ENCODE measurements around the gene CD79B. TPM values are rescaled to one million over a fixed set of nuclear protein-coding genes. Genes with fewer than 3 reads are reported as not detected.
A peak's percentile ranks its signal among the peaks of the same experiment; 100 is the strongest.

CD79B gene
- total RNA-seq, 1 experiment from 2014 or later, result not detected

DNA sequence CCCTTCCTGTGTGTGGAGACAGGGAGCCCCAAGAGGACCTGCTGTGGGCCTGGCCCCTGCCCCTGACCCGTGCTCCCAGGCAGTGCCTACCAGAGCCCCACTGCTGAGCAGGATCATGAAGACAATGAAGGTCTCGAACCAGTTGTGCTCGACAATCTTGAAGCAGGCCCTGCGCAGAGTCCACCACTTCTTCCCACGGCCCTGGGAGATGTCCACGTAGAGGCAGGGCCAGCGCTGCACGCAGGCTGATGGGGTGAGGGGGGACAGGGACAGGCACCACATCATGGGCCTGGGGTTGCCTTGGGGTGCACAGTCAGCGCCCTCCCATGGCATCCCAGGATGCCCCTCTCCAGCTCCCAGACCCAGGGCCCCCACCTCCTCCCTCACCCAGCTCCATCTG lies 16.4 kb upstream of the CD79B start:
- Histone ChIP-seq H3K9ac (ENCODE audit: low read length) (no peak overlapping the region), H3K27ac (ENCODE audit: low read length) (no peak overlapping the region), H2AFZ (ENCODE audit: low read length) (no peak overlapping the region), H3K4me1 (ENCODE audit: insufficient read depth, low read length) (no peaks in the 10 kb centered on the region), H3K79me2 (ENCODE audit: low read length) (no peaks in the 10 kb centered on the region), H3K36me3 (ENCODE audit: low read depth, low read length) (no peaks in the 10 kb centered on the region), H3K9me3 (ENCODE audit: low read length) (no peaks in the 10 kb centered on the region), H3F3A (ENCODE audit: low read length, unreplicated experiment) (no peaks in the 10 kb centered on the region), H3K9me2 (replicated peaks; ENCODE audit: low read length) (no peaks in the 10 kb centered on the region), H4K20me1 (ENCODE audit: low read length) (no peaks in the 10 kb centered on the region), H3K27me3 (ENCODE audit: low read length) (no peaks in the 10 kb centered on the region), H3K4me2 (ENCODE audit: low read length) (no peak overlapping the region), H3K4me3 (ENCODE audit: low read length) (no peak overlapping the region)
- intact Hi-C loops (cut with micrococcal nuclease), result no loop called here
- no TSS peak for BruUV-seq (replicated peaks)
- no peak for DNase-seq
- CTCF ChIA-PET, result no interaction called here
- no peak for ATAC-seq
- TF ChIP-seq EZH2phosphoT487 (IDR thresholded peaks at IDR 0.05; ENCODE audit: borderline replicate concordance, low read length) (no peak), EZH2 (IDR thresholded peaks at IDR 0.05; ENCODE audit: low read length, unreplicated experiment) (no peak), CTCF (conservative IDR thresholded peaks at IDR 0.05; ENCODE audit: low read depth, low read length) (no peak)
- POLR2A ChIA-PET (ENCODE audit: unreplicated experiment), result no interaction called here

DNA sequence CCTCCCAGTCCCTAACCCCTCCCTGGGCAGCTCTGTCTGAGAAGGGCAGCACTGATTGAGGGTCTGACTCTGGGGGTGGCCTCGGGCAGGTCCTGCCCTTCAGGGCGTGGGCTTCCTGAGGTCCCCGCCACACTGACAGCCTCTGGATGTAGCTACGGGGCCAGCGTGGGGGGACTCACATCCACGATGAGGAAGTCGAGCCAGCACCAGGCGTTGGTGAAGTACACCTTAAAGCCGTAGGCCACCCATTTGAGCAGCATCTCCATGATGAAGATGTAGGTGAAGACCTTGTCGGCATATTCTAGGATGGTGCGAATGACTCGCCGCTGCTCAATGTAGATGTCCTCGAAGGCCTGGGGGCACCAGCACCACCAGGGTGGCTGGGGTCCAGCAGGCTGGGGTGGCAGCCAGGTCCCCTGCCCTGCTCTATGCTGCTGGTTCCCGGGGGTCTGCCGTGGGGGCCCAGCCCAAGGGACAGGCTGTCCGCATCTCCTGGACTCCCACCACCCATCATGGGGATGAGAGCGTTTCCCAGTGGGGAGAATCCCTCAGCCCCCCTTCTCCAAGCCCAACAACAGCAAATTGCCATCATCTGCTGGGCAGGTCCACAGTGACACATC lies 15.7 kb upstream of the CD79B start:
- Histone ChIP-seq H3K79me2 (ENCODE audit: low read length) (no peaks in the 10 kb centered on the region), H3K36me3 (ENCODE audit: low read depth, low read length) (no peaks in the 10 kb centered on the region), H3K4me3 (ENCODE audit: low read length) (no peak overlapping the region), H2AFZ (ENCODE audit: low read length) (no peak overlapping the region), H3K4me1 (ENCODE audit: insufficient read depth, low read length) (no peaks in the 10 kb centered on the region), H3F3A (ENCODE audit: low read length, unreplicated experiment) (no peaks in the 10 kb centered on the region), H3K9me3 (ENCODE audit: low read length) (no peaks in the 10 kb centered on the region), H4K20me1 (ENCODE audit: low read length) (no peaks in the 10 kb centered on the region), H3K27me3 (ENCODE audit: low read length) (no peaks in the 10 kb centered on the region), H3K4me2 (ENCODE audit: low read length) (no peak overlapping the region), H3K9me2 (replicated peaks; ENCODE audit: low read length) (no peaks in the 10 kb centered on the region), H3K9ac (ENCODE audit: low read length) (no peak overlapping the region), H3K27ac (ENCODE audit: low read length) (no peak overlapping the region)
- POLR2A ChIA-PET (ENCODE audit: unreplicated experiment), result no interaction called here
- ATAC-seq, result no peak
- CTCF ChIA-PET, result no interaction called here
- BruUV-seq (replicated peaks), result no TSS peak
- no peak for TF ChIP-seq CTCF (conservative IDR thresholded peaks at IDR 0.05; ENCODE audit: low read depth, low read length)
- no peak for DNase-seq
- intact Hi-C loops (cut with micrococcal nuclease), result no loop called here

DNA sequence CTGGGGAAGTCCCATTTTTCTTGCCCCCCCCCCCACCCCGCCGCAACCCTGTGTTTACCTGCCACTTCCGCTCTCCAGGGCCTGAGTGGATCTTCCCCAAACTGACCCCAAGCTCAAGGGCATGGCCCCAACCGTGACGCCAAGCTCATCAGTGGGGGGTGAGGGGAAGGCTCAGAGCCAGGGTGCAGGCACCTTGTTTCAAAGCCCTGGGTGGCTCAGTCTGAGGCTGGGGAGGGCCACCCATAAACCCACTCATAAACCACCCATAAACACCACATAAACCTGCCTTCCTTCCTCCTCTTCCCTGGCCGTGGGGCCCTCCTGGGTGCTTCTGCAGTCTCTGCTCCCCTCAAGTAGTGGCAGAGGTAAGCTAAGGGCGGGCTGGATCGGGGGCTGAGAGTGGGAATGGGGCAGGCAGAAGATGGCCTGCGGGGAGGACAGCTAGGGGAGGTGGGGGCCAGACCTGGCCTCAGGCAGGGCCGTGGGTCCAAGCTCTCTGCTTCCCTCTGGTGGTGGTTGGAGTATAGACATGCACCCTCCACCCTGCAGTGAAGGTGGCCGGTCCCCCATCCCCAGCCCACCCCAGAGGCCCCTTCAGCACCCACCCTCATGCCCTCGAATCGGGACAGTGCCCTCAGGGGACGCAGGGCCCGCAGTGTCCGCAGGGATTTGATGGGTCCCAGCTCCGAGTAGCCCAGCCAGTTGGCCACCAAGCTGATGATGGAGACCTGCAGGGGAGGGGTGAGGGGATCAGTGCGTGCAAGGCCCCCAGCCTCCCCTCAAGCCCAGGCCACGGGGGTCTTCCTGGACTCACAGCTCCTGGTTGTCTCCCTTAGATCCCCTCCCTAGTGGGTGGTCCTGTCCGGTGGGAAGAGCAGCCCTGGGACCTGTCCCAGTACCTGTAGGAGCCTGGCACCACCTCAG lies 14.6 kb upstream of the CD79B start:
- Histone ChIP-seq H4K20me1 (ENCODE audit: low read length) (no peaks in the 10 kb centered on the region), H3K4me3 (ENCODE audit: low read length) (no peak overlapping the region), H3K36me3 (ENCODE audit: low read depth, low read length) (no peaks in the 10 kb centered on the region), H3K79me2 (ENCODE audit: low read length) (no peaks in the 10 kb centered on the region), H3K4me2 (ENCODE audit: low read length) (no peak overlapping the region), H3K9ac (ENCODE audit: low read length) (no peak overlapping the region), H3F3A (ENCODE audit: low read length, unreplicated experiment) (no peaks in the 10 kb centered on the region), H3K27ac (ENCODE audit: low read length) (no peak overlapping the region), H3K27me3 (ENCODE audit: low read length) (no peaks in the 10 kb centered on the region), H3K9me3 (ENCODE audit: low read length) (no peaks in the 10 kb centered on the region), H2AFZ (ENCODE audit: low read length) (0 out of 2 replicates have a peak overlapping the region, but pooled peaks have one; percentile 54), H3K4me1 (ENCODE audit: insufficient read depth, low read length) (no peaks in the 10 kb centered on the region), H3K9me2 (replicated peaks; ENCODE audit: low read length) (no peaks in the 10 kb centered on the region)
- BruUV-seq (replicated peaks), result no TSS peak
- CTCF ChIA-PET, result interaction anchor here (0.5 to 1.9 kb wide), 6 partner anchors 12 to 190 kb away, joined by 3 to 17 read pairs (median 4); partner anchors contain the start of gene GH1
- no peak for TF ChIP-seq EZH2phosphoT487 (IDR thresholded peaks at IDR 0.05; ENCODE audit: borderline replicate concordance, low read length)
- TF ChIP-seq CTCF (conservative IDR thresholded peaks at IDR 0.05; ENCODE audit: low read depth, low read length), result peak; percentile 75
- no peak for TF ChIP-seq EZH2 (IDR thresholded peaks at IDR 0.05; ENCODE audit: low read length, unreplicated experiment)
- POLR2A ChIA-PET (ENCODE audit: unreplicated experiment), result interaction anchor here (0.5 kb wide), 1 partner anchor 73 kb away, joined by 3 read pairs; no protein-coding TSS in a partner anchor
- DNase-seq (peak; percentile 60), ATAC-seq (peak; percentile 69)
- intact Hi-C loops (cut with micrococcal nuclease), result no loop called here

Measured in PC-3 (cell line).